Adrenal gland (tissue), 12 donors: ENCODE measurements around the gene TPK1. TPM values are rescaled to one million over a fixed set of nuclear protein-coding genes. Genes with fewer than 3 reads are reported as not detected.

Experiments
- DNase-seq, 7 donors: peaks; one replicate each; pipeline ENCODE4 v3.0.0-alpha.2; 2019 to 2020
- H3K27ac ChIP-seq, 5 donors: fragments of 200-600 bp; sonication (generic) in 4 of 5; 1 replicate in 3 of 5; 2 replicates in 2 of 5; pipeline versions ENCODE4 v1.5.1 to v1.8.0; 2016 to 2020; ENCODE audit warnings: mild to moderate bottlenecking in 1 of 5
- H3K27me3 ChIP-seq: fragments of 200-600 bp; 2 replicates; pipeline ENCODE4 v1.8.0; 2021
- H3K36me3 ChIP-seq, 2 donors: fragments of 200-600 bp; replicated peaks in 1 of 2; 1 replicate in 1 of 2; 2 replicates in 1 of 2; pipeline versions ENCODE4 v1.5.1 to v1.8.0; 2018 to 2022
- H3K4me1 ChIP-seq, 2 donors: fragments of 200-600 bp; replicated peaks in 1 of 2; 1 replicate in 1 of 2; 2 replicates in 1 of 2; pipeline versions ENCODE4 v1.5.1 to v1.8.0; 2018 to 2021
- H3K4me3 ChIP-seq, 4 donors: fragments of 200-600 bp; sonication (generic) in 3 of 4; one replicate each; pipeline ENCODE4 v1.5.1; 2016 to 2018
- H3K9me3 ChIP-seq, 3 donors: fragments of 200-600 bp; sonication (generic) in 1 of 3; replicated peaks in 1 of 3; 1 replicate in 2 of 3; 2 replicates in 1 of 3; pipeline versions ENCODE4 v1.5.1 to v1.8.0; 2016 to 2021
- POLR2A ChIP-seq, 2 donors: fragments of 450-650 bp; IDR thresholded peaks; one replicate each; pipeline ENCODE4 v1.6.1; 2017; ENCODE audit warnings: antibody characterized with exemption in 2 of 2, mild to moderate bottlenecking in 2 of 2, moderate library complexity in 1 of 2
- WGBS, 4 donors: extraction: QIAGEN DNeasy Blood & Tissue Kit in 2 of 4; methylation state at CpG; one replicate each; pipeline versions ENCODE4 v1.1.5 to v1.1.7; 2013 to 2017; 5-methylcytosine and 5-hydroxymethylcytosine counted together
- intact Hi-C, 2 donors: fragments of 100-400 bp; cut with DNase I; formaldehyde crosslinking; loops; one replicate each; pipeline versions ENCODE4 v1.14.1 to v1.15.0; 2022 to 2023
- polyA plus RNA-seq, 3 donors: library from polyadenylated mRNA; stranded (reverse); fragments of 200-250 nt in 2 of 3; fragments of 350-450 nt in 1 of 3; fragmentation: Illumina TruSeq in 1 of 3; extraction: RNeasy Lipid Tissue Mini Kit (QIAGEN cat#74804) in 1 of 3; gene quantifications; one replicate each; pipeline ENCODE4 v1.2.3, GENCODE V29; 2013 to 2014
- total RNA-seq, 9 donors: library from RNA; depleted of rRNA in 4 of 9; stranded (reverse); fragments of >200 nt in 4 of 9; fragments of 120-200 nt in 1 of 9; fragmentation: NEBNext Ultra II Directional in 1 of 9; extraction: Animal tissue kit (Norgen Biotek cat#: 25700) in 1 of 9; gene quantifications; one replicate each; pipeline versions ENCODE4 v1.1.0 to v1.2.4, GENCODE V29; 2013 to 2023
- TF ChIP-seq, protein P1 (sequence below), 6 experiments: fragments of 450-650 bp in 4 of 6; fragments of 200-600 bp in 2 of 6; sonication (generic) in 1 of 6; IDR thresholded peaks; 1 replicate in 5 of 6; 2 replicates in 1 of 6; pipeline versions ENCODE4 v1.5.1 to v1.8.0; 2016 to 2021; ENCODE audit warnings: antibody characterized with exemption in 6 of 6, mild to moderate bottlenecking in 2 of 6, moderate library complexity in 1 of 6
- donor health status: healthy with polysubstance abuse.
- donor health status: Bipolar disorder and iron deficiency.
- donor health status: DM: yes; HTN: yes; CAD: no.
- donor health status: DM: no; HTN: no; CAD: no.
- donor health status: DM: no; HTN: no; CAD: no.
- donor health status: DM: yes; HTN: yes; CAD: no.

Gene TPK1
- total and polyA plus RNA-seq, 12 donors, result 3.7 to 10.6 (median 9.6) TPM

DNA sequence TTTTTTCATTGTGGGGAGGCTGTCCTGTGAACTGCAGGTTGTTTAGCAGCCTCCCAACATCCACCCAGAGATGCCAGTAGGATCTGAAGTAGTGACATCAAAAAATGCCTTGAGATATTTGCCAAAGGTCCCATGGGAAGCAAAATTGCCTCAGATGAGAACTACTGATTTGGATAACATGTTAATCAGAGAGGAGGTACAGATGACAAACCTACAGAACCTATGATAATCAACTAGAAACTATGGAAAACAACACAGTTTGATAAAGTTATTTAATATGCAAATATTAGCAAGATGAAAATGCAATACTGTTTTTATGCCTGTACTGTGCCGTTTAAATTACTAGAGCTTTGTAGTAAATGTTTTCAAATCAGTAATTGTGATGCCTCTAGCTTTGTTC lies 341.5 kb downstream of the TPK1 start:
- TF ChIP-seq, protein P1, sequence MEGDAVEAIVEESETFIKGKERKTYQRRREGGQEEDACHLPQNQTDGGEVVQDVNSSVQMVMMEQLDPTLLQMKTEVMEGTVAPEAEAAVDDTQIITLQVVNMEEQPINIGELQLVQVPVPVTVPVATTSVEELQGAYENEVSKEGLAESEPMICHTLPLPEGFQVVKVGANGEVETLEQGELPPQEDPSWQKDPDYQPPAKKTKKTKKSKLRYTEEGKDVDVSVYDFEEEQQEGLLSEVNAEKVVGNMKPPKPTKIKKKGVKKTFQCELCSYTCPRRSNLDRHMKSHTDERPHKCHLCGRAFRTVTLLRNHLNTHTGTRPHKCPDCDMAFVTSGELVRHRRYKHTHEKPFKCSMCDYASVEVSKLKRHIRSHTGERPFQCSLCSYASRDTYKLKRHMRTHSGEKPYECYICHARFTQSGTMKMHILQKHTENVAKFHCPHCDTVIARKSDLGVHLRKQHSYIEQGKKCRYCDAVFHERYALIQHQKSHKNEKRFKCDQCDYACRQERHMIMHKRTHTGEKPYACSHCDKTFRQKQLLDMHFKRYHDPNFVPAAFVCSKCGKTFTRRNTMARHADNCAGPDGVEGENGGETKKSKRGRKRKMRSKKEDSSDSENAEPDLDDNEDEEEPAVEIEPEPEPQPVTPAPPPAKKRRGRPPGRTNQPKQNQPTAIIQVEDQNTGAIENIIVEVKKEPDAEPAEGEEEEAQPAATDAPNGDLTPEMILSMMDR (IDR thresholded peaks at IDR 0.05), result no peak
- TF ChIP-seq POLR2A (IDR thresholded peaks at IDR 0.05), result no peak
- WGBS, 4 donors, result 77 to 85% (median 83%) methylated on average over 1 of the region's 1 CpG
- Histone ChIP-seq H3K27ac (no peak overlapping the region), H3K36me3 (no peaks in the 10 kb centered on the region), H3K4me3 (no peak overlapping the region), H3K4me1 (no peaks in the 10 kb centered on the region), H3K27me3 (no peaks in the 10 kb centered on the region), H3K9me3 (peaks cover 0 to 5% (median 4%) of the 10 kb centered on the region in 3 donors)
- intact Hi-C loops, result no loop called here
- DNase-seq, result no peak

DNA sequence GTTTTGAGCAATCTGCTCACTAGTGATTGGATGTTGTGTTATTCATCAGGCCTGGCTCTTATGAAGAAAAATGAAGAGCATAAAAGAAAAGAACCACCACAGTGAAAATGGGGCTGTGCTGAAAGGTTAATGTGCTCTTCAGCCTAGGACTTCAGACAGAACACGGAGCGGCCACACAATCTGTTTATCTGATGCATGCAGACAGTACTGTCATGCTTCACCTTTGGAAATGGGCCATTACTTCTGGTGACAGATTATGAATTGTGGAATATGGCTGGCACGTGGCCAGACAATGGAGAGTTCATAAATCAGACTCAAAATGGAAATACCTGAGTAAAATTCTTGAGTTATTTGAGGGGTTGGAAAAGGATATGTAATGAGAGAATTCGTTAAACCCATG lies 346.3 kb downstream of the TPK1 start:
- Histone ChIP-seq H3K9me3 (peaks cover 0 to 4% (median 0%) of the 10 kb centered on the region in 3 donors), H3K27me3 (no peaks in the 10 kb centered on the region), H3K4me1 (no peaks in the 10 kb centered on the region), H3K4me3 (no peak overlapping the region), H3K27ac (no peak overlapping the region), H3K36me3 (no peaks in the 10 kb centered on the region)
- TF ChIP-seq, protein P1 (IDR thresholded peaks at IDR 0.05), result no peak
- TF ChIP-seq POLR2A (IDR thresholded peaks at IDR 0.05), result no peak
- no peak for DNase-seq
- WGBS, 4 donors, result 55 to 68% (median 58%) methylated on average over 4 of the region's 4 CpGs
- intact Hi-C loops, result no loop called here

DNA sequence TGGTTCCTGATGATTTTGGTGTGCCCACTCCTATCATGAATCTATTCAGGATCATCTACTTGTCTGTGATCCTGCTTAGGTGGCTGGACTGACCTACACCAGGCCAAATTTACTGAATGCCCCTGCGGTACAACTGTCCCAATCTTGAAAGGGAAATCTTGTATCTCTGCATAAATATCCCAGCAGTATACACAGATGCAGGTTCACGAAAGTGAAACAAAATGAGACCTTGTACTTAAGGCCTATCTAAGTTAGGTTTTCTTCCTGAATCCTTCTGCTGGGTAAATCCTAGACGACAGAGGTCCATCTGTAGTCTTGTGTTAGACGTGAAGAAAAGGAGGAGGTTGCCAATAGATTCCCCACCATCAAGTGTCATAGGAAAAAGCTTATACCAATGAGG lies 346.9 kb downstream of the TPK1 start:
- TF ChIP-seq POLR2A (IDR thresholded peaks at IDR 0.05), result no peak
- TF ChIP-seq, protein P1 (IDR thresholded peaks at IDR 0.05), result no peak
- intact Hi-C loops, result no loop called here
- no peak overlapping the region for H3K4me3 ChIP-seq

DNA sequence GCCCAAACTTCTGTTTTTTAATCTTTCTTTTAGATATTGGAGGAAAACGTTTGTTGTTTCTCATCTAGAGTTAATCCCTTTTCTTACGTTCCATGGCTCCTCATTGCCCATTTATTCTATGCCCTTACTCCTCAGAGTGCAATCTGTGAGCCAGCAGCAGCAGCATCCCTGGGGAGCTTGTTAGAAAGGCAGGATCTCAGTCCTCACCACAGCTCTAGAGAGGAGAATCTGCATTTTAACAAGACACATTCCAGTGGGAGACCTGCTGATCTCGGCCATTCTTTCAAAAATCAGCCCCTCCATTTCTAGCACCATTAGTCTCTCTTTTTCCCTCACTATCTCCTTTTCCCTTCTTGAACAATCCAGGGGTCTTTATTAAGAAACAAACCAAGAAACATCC lies 348.0 kb downstream of the TPK1 start:
- no peaks in the 10 kb centered on the region for H3K4me1 ChIP-seq
- H3K36me3 ChIP-seq, result no peaks in the 10 kb centered on the region
- DNase-seq, result no peak
- H3K27me3 ChIP-seq, result no peaks in the 10 kb centered on the region
- intact Hi-C loops, result no loop called here
- TF ChIP-seq, protein P1 (IDR thresholded peaks at IDR 0.05), result no peak
- TF ChIP-seq POLR2A (IDR thresholded peaks at IDR 0.05), result no peak
- no peak overlapping the region for H3K27ac ChIP-seq
- WGBS, 4 donors, result 47 to 70% (median 51%) methylated on average over 3 of the region's 3 CpGs
- H3K9me3 ChIP-seq, result no peaks in the 10 kb centered on the region
- no peak overlapping the region for H3K4me3 ChIP-seq

More for the DNA sequence above, 346.9 kb downstream of the TPK1 start:
- 78 to 90% (median 87%) methylated on average over 4 of the region's 4 CpGs for WGBS, 4 donors
- Histone ChIP-seq H3K36me3 (no peaks in the 10 kb centered on the region), H3K27me3 (no peaks in the 10 kb centered on the region), H3K27ac (no peak overlapping the region), H3K9me3 (no peaks in the 10 kb centered on the region), H3K4me1 (no peaks in the 10 kb centered on the region)
- DNase-seq, result no peak
